Fibroblast of villous mesenchyme (primary cell): ENCODE results near the gene VASH2. TPM values are rescaled to one million over a fixed set of nuclear protein-coding genes. Genes with fewer than 3 reads are reported as not detected.

ENCODE experiments used
- DNase-seq: peaks from one replicate; pipeline ENCODE4 v3.0.0-alpha.2; 2010; ENCODE audit warnings: low read depth
- H3K4me3 ChIP-seq: 2 replicates; pipeline ENCODE4 v1.5.1; 2011; ENCODE audit warnings: low read depth, mild to moderate bottlenecking, low read length
- total RNA-seq: library from RNA; depleted of rRNA; stranded (reverse); fragments of >200 nt; gene quantifications from 2 replicates; pipeline ENCODE4 v1.2.3, GENCODE V29; 2012
- TF ChIP-seq, protein P1 (sequence below): IDR thresholded peaks from 2 replicates; pipeline ENCODE4 v1.5.1; 2012; ENCODE audit warnings: low read depth, mild to moderate bottlenecking, low read length; ENCODE audit not compliant: insufficient read depth

The VASH2 gene
- total RNA-seq, 1 donor: 0.43 TPM

DNA sequence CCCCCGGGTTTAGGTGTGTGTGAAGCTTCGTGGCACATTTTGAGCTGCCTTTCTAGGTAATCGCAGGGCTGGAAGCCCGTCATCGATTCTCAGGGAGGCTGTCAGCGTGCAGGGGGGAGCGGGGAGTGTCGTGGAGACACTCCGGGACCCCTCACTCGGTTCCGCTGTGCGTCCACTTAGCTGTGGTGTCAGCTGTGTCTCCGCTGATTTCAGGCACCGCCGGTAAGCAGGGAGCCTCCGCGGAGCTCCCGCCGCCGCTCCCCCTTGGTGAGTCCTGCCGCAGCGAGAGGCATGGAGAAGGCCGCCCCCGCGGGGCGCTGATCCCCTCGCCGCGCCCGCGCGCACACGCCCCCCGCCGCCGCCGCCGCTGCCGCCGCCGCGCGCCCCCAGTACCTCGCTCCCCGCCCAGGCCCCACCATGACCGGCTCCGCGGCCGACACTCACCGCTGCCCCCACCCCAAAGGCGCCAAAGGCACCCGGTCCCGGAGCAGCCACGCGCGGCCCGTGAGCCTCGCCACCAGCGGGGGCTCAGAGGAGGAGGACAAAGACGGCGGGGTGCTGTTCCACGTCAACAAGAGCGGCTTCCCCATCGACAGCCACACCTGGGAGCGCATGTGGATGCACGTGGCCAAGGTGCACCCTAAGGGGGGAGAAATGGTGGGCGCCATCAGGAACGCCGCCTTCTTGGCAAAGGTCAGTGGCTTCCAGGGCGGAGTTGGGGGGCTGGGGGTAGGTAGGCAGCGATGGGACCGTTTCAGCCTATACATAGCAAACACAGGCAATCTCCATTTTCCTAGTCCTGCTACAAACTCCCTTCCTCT is 995 bp downstream of the VASH2 start:
- TF ChIP-seq, protein P1, sequence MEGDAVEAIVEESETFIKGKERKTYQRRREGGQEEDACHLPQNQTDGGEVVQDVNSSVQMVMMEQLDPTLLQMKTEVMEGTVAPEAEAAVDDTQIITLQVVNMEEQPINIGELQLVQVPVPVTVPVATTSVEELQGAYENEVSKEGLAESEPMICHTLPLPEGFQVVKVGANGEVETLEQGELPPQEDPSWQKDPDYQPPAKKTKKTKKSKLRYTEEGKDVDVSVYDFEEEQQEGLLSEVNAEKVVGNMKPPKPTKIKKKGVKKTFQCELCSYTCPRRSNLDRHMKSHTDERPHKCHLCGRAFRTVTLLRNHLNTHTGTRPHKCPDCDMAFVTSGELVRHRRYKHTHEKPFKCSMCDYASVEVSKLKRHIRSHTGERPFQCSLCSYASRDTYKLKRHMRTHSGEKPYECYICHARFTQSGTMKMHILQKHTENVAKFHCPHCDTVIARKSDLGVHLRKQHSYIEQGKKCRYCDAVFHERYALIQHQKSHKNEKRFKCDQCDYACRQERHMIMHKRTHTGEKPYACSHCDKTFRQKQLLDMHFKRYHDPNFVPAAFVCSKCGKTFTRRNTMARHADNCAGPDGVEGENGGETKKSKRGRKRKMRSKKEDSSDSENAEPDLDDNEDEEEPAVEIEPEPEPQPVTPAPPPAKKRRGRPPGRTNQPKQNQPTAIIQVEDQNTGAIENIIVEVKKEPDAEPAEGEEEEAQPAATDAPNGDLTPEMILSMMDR: no peak
- no peak for DNase-seq
- H3K4me3 ChIP-seq: peak overlapping the region; percentile 64

DNA sequence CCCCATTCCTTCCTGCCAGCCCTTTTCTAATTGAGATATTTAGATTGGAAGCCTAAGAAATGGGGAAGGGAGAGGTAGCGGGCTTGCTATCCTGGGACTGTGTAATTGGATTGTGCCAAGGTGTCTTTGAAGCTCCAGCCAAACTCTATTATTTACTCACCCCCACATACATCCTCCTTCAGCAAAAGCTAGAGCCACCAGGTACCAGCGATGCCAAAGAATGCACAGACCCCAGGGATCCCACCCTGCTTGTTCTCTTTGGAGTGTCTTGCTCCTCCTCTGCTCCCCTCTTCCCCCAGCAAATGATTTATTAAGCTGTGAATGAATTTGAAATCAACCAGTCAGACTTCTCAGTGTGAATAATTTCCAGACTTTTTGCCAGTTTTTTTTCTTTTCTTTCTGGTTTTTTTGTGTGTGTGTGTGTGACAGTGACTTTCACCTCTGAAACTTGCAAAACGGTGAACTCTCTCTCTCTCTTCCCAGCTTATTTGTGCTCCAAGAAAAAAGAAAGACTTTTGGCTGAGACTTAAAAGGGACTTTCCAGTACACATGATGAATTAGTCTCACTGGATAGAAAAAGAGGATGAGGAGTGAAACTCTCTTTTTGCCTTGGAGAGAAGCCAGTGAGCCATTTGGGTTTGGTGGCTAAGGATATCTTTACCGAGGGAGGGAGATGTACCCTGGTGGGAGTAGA is 1.8 kb downstream of the VASH2 start:
- DNase-seq: no peak
- H3K4me3 ChIP-seq: no peak overlapping the region
- TF ChIP-seq, protein P1: no peak

DNA sequence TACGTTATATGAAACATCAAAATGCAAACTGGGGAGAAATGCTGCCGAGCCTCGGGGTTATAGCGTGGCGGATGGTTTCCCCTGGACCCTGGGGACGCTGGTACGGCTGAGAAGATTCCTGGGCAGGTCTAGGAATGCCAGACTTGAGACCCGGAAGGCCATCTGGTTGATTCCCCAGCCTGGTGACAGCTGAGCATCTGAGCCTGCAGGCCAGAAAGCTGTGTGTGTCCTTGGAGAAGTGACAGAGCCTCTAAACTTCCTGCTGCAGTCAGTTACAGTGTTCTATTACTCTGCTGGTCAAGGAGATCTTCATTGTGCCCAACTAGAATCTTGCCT is 2.3 kb downstream of the VASH2 start:
- H3K4me3 ChIP-seq: no peak overlapping the region
- DNase-seq: no peak
- TF ChIP-seq, protein P1: no peak

DNA sequence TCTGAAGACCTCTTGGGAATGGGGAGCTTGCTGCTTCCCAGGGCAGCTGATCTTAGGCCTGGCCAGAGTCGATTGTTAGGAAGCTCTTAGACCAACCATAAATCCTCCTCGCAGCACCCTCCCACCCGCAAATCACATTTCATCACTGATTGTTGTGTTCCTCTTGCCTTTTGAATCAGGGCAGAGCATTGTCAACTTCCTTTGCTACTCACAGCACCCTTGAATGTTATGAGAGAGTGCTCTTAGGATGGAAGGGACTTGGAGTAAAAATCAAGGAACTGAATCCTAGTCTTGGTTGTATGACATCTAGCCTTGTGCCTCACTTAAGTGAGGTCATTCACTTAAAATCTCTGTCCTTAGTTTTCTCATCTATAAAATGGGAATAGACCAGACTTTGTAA is 3.0 kb downstream of the VASH2 start:
- no peak for DNase-seq
- TF ChIP-seq, protein P1: no peak
- H3K4me3 ChIP-seq: no peak overlapping the region

DNA sequence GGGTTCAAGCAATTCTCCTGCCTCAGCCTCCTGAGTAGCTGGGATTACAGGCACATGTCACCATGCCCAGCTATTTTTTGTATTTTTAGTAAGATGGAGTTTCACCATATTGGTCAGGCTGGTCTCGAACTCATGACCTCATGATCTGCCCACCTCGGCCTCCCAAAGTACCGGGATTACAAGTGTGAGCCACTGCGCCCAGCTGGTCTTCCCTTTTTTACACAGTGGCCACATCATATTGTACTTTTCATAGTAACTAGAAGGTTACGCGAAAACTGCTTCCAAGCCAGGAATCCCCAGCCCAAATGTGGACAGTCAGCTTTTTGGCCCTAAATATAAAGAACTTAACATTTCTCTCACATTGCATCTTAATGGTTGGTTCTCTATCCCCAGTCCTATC is 4.2 kb downstream of the VASH2 start:
- TF ChIP-seq, protein P1: no peak
- H3K4me3 ChIP-seq: no peak overlapping the region
- no peak for DNase-seq

DNA sequence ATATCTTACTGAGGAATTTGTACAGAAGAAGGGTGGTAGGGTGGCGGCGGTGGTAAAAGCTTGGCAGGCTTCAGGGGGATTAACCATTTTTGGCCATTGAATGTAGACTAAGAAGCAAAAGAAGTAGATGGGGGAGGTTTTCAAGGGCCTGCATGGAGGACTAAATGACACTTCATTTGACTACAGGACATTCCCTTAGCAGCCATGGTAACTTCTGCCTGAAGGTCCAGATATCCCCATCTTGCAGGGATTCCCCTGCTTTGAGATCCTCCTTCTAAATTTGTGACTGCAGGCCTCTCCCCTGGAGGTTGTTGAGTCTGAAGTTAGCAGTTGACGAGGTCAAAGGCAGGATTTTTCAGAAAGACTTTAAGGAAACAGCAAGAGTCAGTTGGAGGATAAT is 4.8 kb downstream of the VASH2 start:
- DNase-seq: no peak
- H3K4me3 ChIP-seq: no peak overlapping the region
- TF ChIP-seq, protein P1: no peak
